Parathyroid adenoma (tissue), 2 donors: ENCODE data around the gene GDF10.

Experiments
- H2AFZ ChIP-seq: fragments of 300-600 bp; sonication (generic); one replicate; pipeline ENCODE4 v1.7.0; 2017; ENCODE audit warnings: antibody characterized with exemption, mild to moderate bottlenecking
- H3K27ac ChIP-seq: fragments of 300-600 bp; sonication (generic); one replicate; pipeline ENCODE4 v1.7.0; 2017
- H3K27me3 ChIP-seq: fragments of 300-600 bp; sonication (generic); one replicate; pipeline ENCODE4 v1.7.0; 2017; ENCODE audit warnings: low read length; ENCODE audit not compliant: control insufficient read depth, insufficient read depth
- H3K36me3 ChIP-seq: fragments of 300-600 bp; sonication (generic); one replicate; pipeline ENCODE4 v1.7.0; 2017; ENCODE audit warnings: low read length; ENCODE audit not compliant: control insufficient read depth, insufficient read depth
- H3K4me1 ChIP-seq: fragments of 300-600 bp; sonication (generic); one replicate; pipeline ENCODE4 v1.7.0; 2017; ENCODE audit warnings: control low read depth
- H3K4me2 ChIP-seq: fragments of 300-600 bp; sonication (generic); one replicate; pipeline ENCODE4 v1.7.0; 2017; ENCODE audit warnings: low read length
- H3K4me3 ChIP-seq: fragments of 300-600 bp; sonication (generic); one replicate; pipeline ENCODE4 v1.7.0; 2017; ENCODE audit warnings: low read depth, low read length
- H3K79me2 ChIP-seq: fragments of 300-600 bp; sonication (generic); one replicate; pipeline ENCODE4 v1.7.0; 2017; ENCODE audit warnings: control low read depth
- H3K9ac ChIP-seq: fragments of 300-600 bp; sonication (generic); one replicate; pipeline ENCODE4 v1.7.0; 2017; ENCODE audit warnings: mild to moderate bottlenecking
- H3K9me3 ChIP-seq: fragments of 300-600 bp; sonication (generic); one replicate; pipeline ENCODE4 v1.7.0; 2017; ENCODE audit warnings: low read length; ENCODE audit not compliant: control insufficient read depth
- TF ChIP-seq, protein P1 (sequence below): fragments of 300-600 bp; sonication (generic); IDR thresholded peaks from one replicate; pipeline ENCODE4 v1.7.0; 2017; ENCODE audit warnings: antibody characterized with exemption, mild to moderate bottlenecking
- donor health status: primary hyperparathyroidism.

The GDF10 gene

DNA sequence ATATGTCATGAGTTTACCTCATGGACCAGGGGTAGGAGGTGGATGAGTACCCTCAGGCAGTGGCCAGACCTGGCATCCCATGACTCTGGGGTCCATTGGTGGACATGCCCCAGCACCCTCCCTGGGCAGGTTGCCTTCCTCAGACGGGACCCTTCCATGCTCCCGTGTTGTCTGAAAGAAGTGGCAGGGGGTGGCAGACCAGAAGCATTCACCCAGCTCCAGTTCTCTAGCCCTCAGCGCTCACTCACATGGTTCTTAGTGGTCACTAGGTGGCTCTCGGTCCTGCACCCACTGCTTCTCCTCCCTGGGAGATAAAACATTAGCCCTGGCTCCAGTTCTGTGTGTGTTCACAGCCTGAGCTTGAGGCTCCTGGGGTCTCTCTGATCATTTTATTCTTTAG is 54.2 kb downstream of the GDF10 start:
- H3K79me2 ChIP-seq, result no peaks in the 10 kb centered on the region
- no peaks in the 10 kb centered on the region for H3K27me3 ChIP-seq
- no peaks in the 10 kb centered on the region for H3K4me1 ChIP-seq
- H3K9me3 ChIP-seq, result no peaks in the 10 kb centered on the region
- H3K4me2 ChIP-seq, result no peak overlapping the region
- no peak overlapping the region for H3K4me3 ChIP-seq
- TF ChIP-seq, protein P1, sequence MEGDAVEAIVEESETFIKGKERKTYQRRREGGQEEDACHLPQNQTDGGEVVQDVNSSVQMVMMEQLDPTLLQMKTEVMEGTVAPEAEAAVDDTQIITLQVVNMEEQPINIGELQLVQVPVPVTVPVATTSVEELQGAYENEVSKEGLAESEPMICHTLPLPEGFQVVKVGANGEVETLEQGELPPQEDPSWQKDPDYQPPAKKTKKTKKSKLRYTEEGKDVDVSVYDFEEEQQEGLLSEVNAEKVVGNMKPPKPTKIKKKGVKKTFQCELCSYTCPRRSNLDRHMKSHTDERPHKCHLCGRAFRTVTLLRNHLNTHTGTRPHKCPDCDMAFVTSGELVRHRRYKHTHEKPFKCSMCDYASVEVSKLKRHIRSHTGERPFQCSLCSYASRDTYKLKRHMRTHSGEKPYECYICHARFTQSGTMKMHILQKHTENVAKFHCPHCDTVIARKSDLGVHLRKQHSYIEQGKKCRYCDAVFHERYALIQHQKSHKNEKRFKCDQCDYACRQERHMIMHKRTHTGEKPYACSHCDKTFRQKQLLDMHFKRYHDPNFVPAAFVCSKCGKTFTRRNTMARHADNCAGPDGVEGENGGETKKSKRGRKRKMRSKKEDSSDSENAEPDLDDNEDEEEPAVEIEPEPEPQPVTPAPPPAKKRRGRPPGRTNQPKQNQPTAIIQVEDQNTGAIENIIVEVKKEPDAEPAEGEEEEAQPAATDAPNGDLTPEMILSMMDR, result no peak
- H3K27ac ChIP-seq, result no peak overlapping the region
- no peak overlapping the region for H3K9ac ChIP-seq
- H3K36me3 ChIP-seq, result no peaks in the 10 kb centered on the region
- no peak overlapping the region for H2AFZ ChIP-seq

DNA sequence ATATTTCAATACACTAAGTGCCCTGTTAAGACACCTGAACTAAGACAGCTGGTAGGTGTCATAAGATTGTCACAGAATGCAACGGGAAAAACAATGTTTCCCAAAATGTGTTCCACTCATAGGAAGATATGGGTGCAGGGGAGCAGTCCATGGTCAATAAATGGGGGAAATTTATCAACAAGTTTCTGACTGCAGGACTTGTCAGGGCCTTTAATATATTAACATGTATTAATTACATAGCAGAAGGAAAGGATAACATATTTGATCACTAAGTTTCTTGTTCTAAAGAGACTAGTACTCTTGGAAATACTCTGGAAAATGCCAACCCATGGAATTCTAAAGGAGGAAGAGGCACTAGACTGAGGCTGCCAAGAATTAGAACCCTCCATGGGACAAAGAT is 54.9 kb downstream of the GDF10 start:
- Histone ChIP-seq H3K79me2 (no peaks in the 10 kb centered on the region), H3K9me3 (no peaks in the 10 kb centered on the region), H3K36me3 (no peaks in the 10 kb centered on the region), H3K4me2 (no peak overlapping the region), H3K27me3 (no peaks in the 10 kb centered on the region), H3K9ac (no peak overlapping the region), H3K4me1 (no peaks in the 10 kb centered on the region), H2AFZ (no peak overlapping the region), H3K27ac (no peak overlapping the region), H3K4me3 (no peak overlapping the region)
- TF ChIP-seq, protein P1, result no peak

DNA sequence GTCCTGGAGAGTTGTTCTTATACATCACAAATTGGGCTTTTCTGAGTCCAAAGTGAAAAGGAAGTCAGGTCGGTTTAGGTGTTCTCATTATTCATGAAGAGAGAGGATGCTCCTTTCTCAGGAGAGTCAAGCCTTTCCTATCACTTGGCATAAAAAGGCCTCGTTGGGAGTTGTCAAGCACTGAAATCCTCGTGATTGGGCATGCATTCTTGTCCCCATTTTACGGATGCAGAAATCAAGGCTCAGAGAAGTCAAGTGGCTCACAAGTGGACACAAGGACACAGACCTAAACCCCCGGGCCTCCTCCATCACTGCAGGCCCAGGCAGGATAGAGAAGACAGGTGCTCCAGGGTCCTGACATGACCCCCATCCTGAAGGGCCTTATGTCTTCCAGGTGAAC is 56.7 kb downstream of the GDF10 start:
- TF ChIP-seq, protein P1, result no peak
- Histone ChIP-seq H3K27me3 (no peaks in the 10 kb centered on the region), H3K4me1 (peaks cover 2% of the 10 kb centered on the region), H3K36me3 (no peaks in the 10 kb centered on the region), H2AFZ (no peak overlapping the region), H3K79me2 (no peaks in the 10 kb centered on the region), H3K9ac (no peak overlapping the region), H3K4me2 (no peak overlapping the region), H3K4me3 (no peak overlapping the region), H3K27ac (no peak overlapping the region), H3K9me3 (no peaks in the 10 kb centered on the region)

DNA sequence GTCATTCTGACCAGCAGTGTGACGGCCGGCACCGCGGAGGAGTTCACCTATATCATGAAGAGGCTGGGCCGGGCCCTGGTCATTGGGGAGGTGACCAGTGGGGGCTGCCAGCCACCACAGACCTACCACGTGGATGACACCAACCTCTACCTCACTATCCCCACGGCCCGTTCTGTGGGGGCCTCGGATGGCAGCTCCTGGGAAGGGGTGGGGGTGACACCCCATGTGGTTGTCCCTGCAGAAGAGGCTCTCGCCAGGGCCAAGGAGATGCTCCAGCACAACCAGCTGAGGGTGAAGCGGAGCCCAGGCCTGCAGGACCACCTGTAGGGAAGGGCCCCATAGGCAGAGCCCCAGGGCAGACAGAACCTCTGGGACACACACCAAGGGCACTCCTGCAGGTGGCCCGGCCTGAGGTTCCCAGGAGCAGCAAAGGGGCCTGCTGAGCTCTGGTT is 57.2 kb downstream of the GDF10 start:
- Histone ChIP-seq H3K27ac (no peak overlapping the region), H3K4me1 (peaks cover 2% of the 10 kb centered on the region), H3K4me3 (no peak overlapping the region), H2AFZ (no peak overlapping the region), H3K9ac (no peak overlapping the region), H3K4me2 (no peak overlapping the region), H3K27me3 (no peaks in the 10 kb centered on the region), H3K79me2 (no peaks in the 10 kb centered on the region), H3K36me3 (no peaks in the 10 kb centered on the region), H3K9me3 (no peaks in the 10 kb centered on the region)
- TF ChIP-seq, protein P1, result no peak

DNA sequence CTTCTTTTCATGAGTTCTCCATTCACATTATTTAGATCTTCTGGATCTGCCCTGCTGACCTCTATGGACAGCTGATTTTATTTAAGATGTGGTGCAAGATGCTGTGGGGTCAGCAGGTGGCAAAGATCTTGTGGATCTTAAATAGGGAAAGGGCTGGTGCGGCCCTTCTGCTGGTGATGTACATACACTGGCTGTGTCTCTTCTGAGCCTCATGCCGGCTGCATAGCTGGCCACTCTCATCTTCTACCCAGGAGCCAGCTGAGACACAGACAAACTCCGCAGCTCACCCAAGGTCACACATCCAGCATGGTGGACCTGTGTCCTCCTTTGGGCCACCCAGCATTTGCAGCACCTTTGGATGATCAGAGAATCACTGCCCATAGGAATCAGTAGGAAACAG is 57.9 kb downstream of the GDF10 start:
- no peak overlapping the region for H3K4me2 ChIP-seq
- peaks cover 2% of the 10 kb centered on the region for H3K4me1 ChIP-seq
- H3K4me3 ChIP-seq, result no peak overlapping the region
- no peak overlapping the region for H3K9ac ChIP-seq
- TF ChIP-seq, protein P1, result no peak
- no peaks in the 10 kb centered on the region for H3K9me3 ChIP-seq
- H3K27me3 ChIP-seq, result no peaks in the 10 kb centered on the region
- H3K27ac ChIP-seq, result no peak overlapping the region
- H2AFZ ChIP-seq, result no peak overlapping the region
- H3K36me3 ChIP-seq, result no peaks in the 10 kb centered on the region
- H3K79me2 ChIP-seq, result no peaks in the 10 kb centered on the region
